NCI-H1417 treated with DMSO at 0.1 percent for 48 hours (cell line): ENCODE results near the gene LYRM4.

Experiments used
- DNase-seq: peaks from one replicate; lab custom pipeline; 2025; lab: John Stamatoyannopoulos, UW

The LYRM4 gene

GRCh38 chr6:5146398-5146797, 114.4 kb downstream of the LYRM4 start:
- DNase-seq = no peak

- DNase-seq = peak; percentile 35
Observed at GRCh38 chr6:5143634-5144311, 117.0 kb downstream of the LYRM4 start.

- no peak for DNase-seq
Observed at GRCh38 chr6:5142915-5143314, 117.8 kb downstream of the LYRM4 start.

- DNase-seq = no peak
Observed at GRCh38 chr6:5142131-5142530, 118.6 kb downstream of the LYRM4 start.

GRCh38 chr6:5141046-5141445, 119.7 kb downstream of the LYRM4 start:
- no peak for DNase-seq

- DNase-seq = no peak
Observed at GRCh38 chr6:5139828-5140771, 120.7 kb downstream of the LYRM4 start.

- DNase-seq = no peak
Observed at GRCh38 chr6:5138995-5139827, 121.5 kb downstream of the LYRM4 start.

- no peak for DNase-seq
Observed at GRCh38 chr6:5136851-5137250, 123.9 kb downstream of the LYRM4 start.

GRCh38 chr6:5135788-5136376, 124.9 kb downstream of the LYRM4 start:
- no peak for DNase-seq

- no peak for DNase-seq
Observed at GRCh38 chr6:5133943-5134342, 126.8 kb downstream of the LYRM4 start.

GRCh38 chr6:5132731-5133130, 128.0 kb downstream of the LYRM4 start:
- DNase-seq = no peak

GRCh38 chr6:5130135-5130866, 130.4 kb downstream of the LYRM4 start:
- DNase-seq = no peak

- DNase-seq = no peak
Observed at GRCh38 chr6:5128351-5128750, 132.4 kb downstream of the LYRM4 start.

GRCh38 chr6:5127106-5127687, 133.6 kb downstream of the LYRM4 start:
- DNase-seq = no peak

GRCh38 chr6:5126214-5126613, 134.5 kb downstream of the LYRM4 start:
- DNase-seq = no peak

- no peak for DNase-seq
Observed at GRCh38 chr6:5125152-5126006, 135.4 kb downstream of the LYRM4 start.

- DNase-seq = no peak
Observed at GRCh38 chr6:5124526-5124925, 136.2 kb downstream of the LYRM4 start.

- DNase-seq = no peak
Observed at GRCh38 chr6:5123296-5124143, 137.2 kb downstream of the LYRM4 start.

GRCh38 chr6:5122504-5123112, 138.1 kb downstream of the LYRM4 start:
- DNase-seq = no peak
